ENCODE data around the gene RAMP3. TPM values are rescaled to one million over a fixed set of nuclear protein-coding genes. Genes with fewer than 3 reads are reported as not detected.

RAMP3 gene
- total RNA-seq, 1 experiment from 2014 or later = 0.13 TPM

- ChIA-PET POLR2A (no interaction called here), CTCF (no interaction called here)
- no peaks in the 10 kb centered on the region for H3K27me3 ChIP-seq (ENCODE audit: control insufficient read depth, insufficient read depth, low read length)
- H3K4me3 ChIP-seq (ENCODE audit: low read depth in 2 of 2, low read length in 2 of 2) = no peak overlapping the region
- DNase-seq (ENCODE audit: low read depth, low spot score) (no peak), ATAC-seq (no peak)
- TF ChIP-seq TCF7L2 (IDR thresholded peaks at IDR 0.05; ENCODE audit: low read depth, low read length) (no peak), POLR2AphosphoS5 (IDR thresholded peaks at IDR 0.05; ENCODE audit: low read depth, low read length) (no peak), SIN3A (IDR thresholded peaks at IDR 0.05; ENCODE audit: borderline replicate concordance, insufficient read depth, low read depth, low read length) (no peak), CTCF (IDR thresholded peaks at IDR 0.05) (no peak), REST (IDR thresholded peaks at IDR 0.05; ENCODE audit: insufficient read depth in 1 of 2, low read depth in 2 of 2, low read length in 1 of 2) (no peak)
- in situ Hi-C loops (cut with HindIII; ENCODE audit: low pct_unique_long_range_greater_than_20kb, low sequenced_read_pairs) = no loop called here
- no peak overlapping the region for H3K27ac ChIP-seq (ENCODE audit: low read length)
- no peaks in the 10 kb centered on the region for H3K4me1 ChIP-seq (ENCODE audit: control insufficient read depth, insufficient read depth, low read length)
- no TSS peak for BruUV-seq (replicated peaks)
- H3K36me3 ChIP-seq (ENCODE audit: control insufficient read depth, insufficient read depth, low read length) = no peaks in the 10 kb centered on the region
- intact Hi-C loops (cut with micrococcal nuclease; ENCODE audit: unreplicated experiment) = no loop called here
- no peaks in the 10 kb centered on the region for H3K9me3 ChIP-seq (ENCODE audit: control insufficient read depth, insufficient read depth, low read depth, low read length)
Observed at GRCh38 chr7:45148653-45148973, 9.0 kb upstream of the RAMP3 start.

GRCh38 chr7:45149606-45150005 is 8.0 kb upstream of the RAMP3 start:
- in situ Hi-C loops (cut with HindIII; ENCODE audit: low pct_unique_long_range_greater_than_20kb, low sequenced_read_pairs) = no loop called here
- ATAC-seq = no peak

More at GRCh38 chr7:45149606-45150005, 8.0 kb upstream of the RAMP3 start:
- POLR2A ChIA-PET = interaction anchor here (0.5 kb wide), 1 partner anchor 442 kb away, joined by 4 read pairs; no protein-coding TSS in a partner anchor
- Histone ChIP-seq H3K27ac (ENCODE audit: low read length) (no peak overlapping the region), H3K27me3 (ENCODE audit: control insufficient read depth, insufficient read depth, low read length) (no peaks in the 10 kb centered on the region), H3K4me1 (ENCODE audit: control insufficient read depth, insufficient read depth, low read length) (no peaks in the 10 kb centered on the region), H3K4me3 (ENCODE audit: low read depth in 2 of 2, low read length in 2 of 2) (no peak overlapping the region), H3K9me3 (ENCODE audit: control insufficient read depth, insufficient read depth, low read depth, low read length) (no peaks in the 10 kb centered on the region), H3K36me3 (ENCODE audit: control insufficient read depth, insufficient read depth, low read length) (no peaks in the 10 kb centered on the region)
- TF ChIP-seq CTCF (IDR thresholded peaks at IDR 0.05) = no peak
- no peak for TF ChIP-seq SIN3A (IDR thresholded peaks at IDR 0.05; ENCODE audit: borderline replicate concordance, insufficient read depth, low read depth, low read length)
- no peak for TF ChIP-seq TCF7L2 (IDR thresholded peaks at IDR 0.05; ENCODE audit: low read depth, low read length)
- TF ChIP-seq REST (IDR thresholded peaks at IDR 0.05; ENCODE audit: insufficient read depth in 1 of 2, low read depth in 2 of 2, low read length in 1 of 2) = no peak
- TF ChIP-seq POLR2AphosphoS5 (IDR thresholded peaks at IDR 0.05; ENCODE audit: low read depth, low read length) = no peak
- intact Hi-C loops (cut with micrococcal nuclease; ENCODE audit: unreplicated experiment) = loop anchor here (5.0 to 10.0 kb wide), 2 partner anchors 425 to 703 kb away; partner anchors contain the start of gene ADCY1
- no peak for DNase-seq (ENCODE audit: low read depth, low spot score)
- CTCF ChIA-PET = no interaction called here
- BruUV-seq (replicated peaks) = no TSS peak

Measured in Panc1 (cell line).